Dedifferentiated amniotic fluid mesenchymal stem cell (primary cell): ENCODE data around the gene LRRC45.

Experiments
- DNase-seq: peaks from one replicate; pipeline ENCODE4 v3.0.0-alpha.2; 2016; ENCODE audit errors: extremely low spot score

LRRC45 gene

GRCh38 chr17:82062076-82062983 lies 39.2 kb downstream of the LRRC45 start:
- no peak for DNase-seq

- DNase-seq = no peak
Observed at GRCh38 chr17:82062984-82063368, 39.9 kb downstream of the LRRC45 start.

- no peak for DNase-seq
Observed at GRCh38 chr17:82063424-82064415, 40.6 kb downstream of the LRRC45 start.

GRCh38 chr17:82064433-82065192 lies 41.5 kb downstream of the LRRC45 start:
- DNase-seq = no peak

GRCh38 chr17:82065193-82065637 lies 42.1 kb downstream of the LRRC45 start:
- no peak for DNase-seq

GRCh38 chr17:82065638-82066303 lies 42.7 kb downstream of the LRRC45 start, which contains the start of gene DUS1L:
DUS1L (minus strand) TSS chr17:82065804; CDS start chr17:82065059, 745 bp downstream.
- DNase-seq = no peak

GRCh38 chr17:82070611-82071010 lies 47.5 kb downstream of the LRRC45 start:
- DNase-seq = no peak

- no peak for DNase-seq
Observed at GRCh38 chr17:82072827-82073226, 49.7 kb downstream of the LRRC45 start.

GRCh38 chr17:82073446-82073845 lies 50.3 kb downstream of the LRRC45 start:
- no peak for DNase-seq

GRCh38 chr17:82076018-82076784 lies 53.1 kb downstream of the LRRC45 start:
- no peak for DNase-seq

- no peak for DNase-seq
Observed at GRCh38 chr17:82076785-82077591, 53.9 kb downstream of the LRRC45 start.

GRCh38 chr17:82077617-82078358 lies 54.7 kb downstream of the LRRC45 start:
- DNase-seq = no peak

- no peak for DNase-seq
Observed at GRCh38 chr17:82078433-82078832, 55.3 kb downstream of the LRRC45 start.

- DNase-seq = no peak
Observed at GRCh38 chr17:82079001-82079677, 56.0 kb downstream of the LRRC45 start.

GRCh38 chr17:82080048-82080788 lies 57.1 kb downstream of the LRRC45 start:
- no peak for DNase-seq
